ENCODE results near the gene IFI27L2.

IFI27L2 gene

GRCh38 chr14:94087891-94088290 lies 41.5 kb downstream of the IFI27L2 start:
- Histone ChIP-seq H3K36me3 (peaks cover 3% of the 10 kb centered on the region; the same call in 1 of the 2 replicates), H3K27ac (no peak overlapping the region), H3K4me3 (ENCODE audit: low read depth, low read length) (no peak overlapping the region), H3K27me3 (ENCODE audit: insufficient read depth, low read depth, severe bottlenecking) (no peaks in the 10 kb centered on the region), H3K9me3 (ENCODE audit: severe bottlenecking) (peaks cover 5% of the 10 kb centered on the region)
- no peak for DNase-seq
- TF ChIP-seq CTCF (IDR thresholded peaks at IDR 0.05; ENCODE audit: low read depth, low read length), result no peak

GRCh38 chr14:94081386-94081820 lies 48.0 kb downstream of the IFI27L2 start:
- peak overlapping the region; percentile 90 for H3K4me3 ChIP-seq (ENCODE audit: low read depth, low read length)
- peak overlapping the region; percentile 92 for H3K27ac ChIP-seq
- no peak for DNase-seq
- TF ChIP-seq CTCF (IDR thresholded peaks at IDR 0.05; ENCODE audit: low read depth, low read length), result no peak
- H3K36me3 ChIP-seq, result peaks cover 38% of the 10 kb centered on the region
- H3K27me3 ChIP-seq (ENCODE audit: insufficient read depth, low read depth, severe bottlenecking), result no peaks in the 10 kb centered on the region
- H3K9me3 ChIP-seq (ENCODE audit: severe bottlenecking), result peaks cover 5% of the 10 kb centered on the region

- Histone ChIP-seq H3K4me3 (ENCODE audit: low read depth, low read length) (peak within 1 kb of the TSS; percentile 90), H3K36me3 (peaks cover 44% of the 10 kb centered on the region), H3K27ac (peak within 1 kb of the TSS; percentile 92), H3K9me3 (ENCODE audit: severe bottlenecking) (peaks cover under 1% of the 10 kb centered on the region), H3K27me3 (ENCODE audit: insufficient read depth, low read depth, severe bottlenecking) (no peaks in the 10 kb centered on the region)
- no peak for TF ChIP-seq CTCF (IDR thresholded peaks at IDR 0.05; ENCODE audit: low read depth, low read length)
- peak; percentile 96 for DNase-seq
Observed at GRCh38 chr14:94080621-94081385, 48.6 kb downstream of the IFI27L2 start, which contains the start of the genes DDX24 and IFI27L1. DDX24 (minus strand) TSS chr14:94081202; CDS start chr14:94079742, 1,460 bp downstream. IFI27L1 (plus strand) TSS chr14:94081310; CDS start chr14:94096938, 15,628 bp downstream.

- no peak for TF ChIP-seq CTCF (IDR thresholded peaks at IDR 0.05; ENCODE audit: low read depth, low read length)
- peak overlapping the region; percentile 90 for H3K4me3 ChIP-seq (ENCODE audit: low read depth, low read length)
- peak; percentile 36 for DNase-seq
- H3K36me3 ChIP-seq, result peaks cover 49% of the 10 kb centered on the region
- peaks cover 5% of the 10 kb centered on the region for H3K9me3 ChIP-seq (ENCODE audit: severe bottlenecking)
- peak overlapping the region; percentile 92 for H3K27ac ChIP-seq
- H3K27me3 ChIP-seq (ENCODE audit: insufficient read depth, low read depth, severe bottlenecking), result no peaks in the 10 kb centered on the region
Observed at GRCh38 chr14:94079891-94080620, 49.3 kb downstream of the IFI27L2 start.

GRCh38 chr14:94077823-94078222 lies 51.6 kb downstream of the IFI27L2 start:
- Histone ChIP-seq H3K27me3 (ENCODE audit: insufficient read depth, low read depth, severe bottlenecking) (no peaks in the 10 kb centered on the region), H3K36me3 (peaks cover 50% of the 10 kb centered on the region), H3K27ac (no peak overlapping the region), H3K9me3 (ENCODE audit: severe bottlenecking) (peaks cover 6% of the 10 kb centered on the region), H3K4me3 (ENCODE audit: low read depth, low read length) (no peak overlapping the region)
- no peak for TF ChIP-seq CTCF (IDR thresholded peaks at IDR 0.05; ENCODE audit: low read depth, low read length)
- no peak for DNase-seq
